Lung (tissue), 12 donors: ENCODE results near the gene GFI1B. TPM values are rescaled to one million over a fixed set of nuclear protein-coding genes. Genes with fewer than 3 reads are reported as not detected.

ENCODE experiments used
- ATAC-seq: fragments of 200-7000 bp; cut with Tn5 transposase; one replicate; pipeline ENCODE4 v1.9.1; 2020; ENCODE audit warnings: moderate number of reproducible peaks; ENCODE audit not compliant: insufficient read depth, low FRiP score
- DNase-seq, 3 donors: peaks; one replicate each; pipeline ENCODE4 v3.0.0-alpha.2; 2013 to 2017
- H3K27ac ChIP-seq, 2 donors: one replicate each; pipeline ENCODE4 v1.5.1; 2013; ENCODE audit warnings: mild to moderate bottlenecking in 2 of 2, moderate library complexity in 2 of 2, control low read depth in 1 of 2, inconsistent platforms in 1 of 2, low read depth in 1 of 2, low read length in 1 of 2
- H3K27me3 ChIP-seq, 3 donors: one replicate each; pipeline ENCODE4 v1.5.1; 2013; ENCODE audit warnings: low read length in 2 of 3; ENCODE audit not compliant: control insufficient read depth in 3 of 3, insufficient read depth in 3 of 3
- H3K36me3 ChIP-seq, 4 donors: one replicate each; pipeline ENCODE4 v1.5.1; 2013; ENCODE audit warnings: low read length in 4 of 4, mild to moderate bottlenecking in 1 of 4, moderate library complexity in 1 of 4; ENCODE audit not compliant: control insufficient read depth in 4 of 4, insufficient read depth in 4 of 4
- H3K4me1 ChIP-seq, 5 donors: one replicate each; pipeline ENCODE4 v1.5.1; 2013; ENCODE audit warnings: low read length in 5 of 5, mild to moderate bottlenecking in 2 of 5, moderate library complexity in 1 of 5; ENCODE audit not compliant: control insufficient read depth in 5 of 5, insufficient read depth in 5 of 5
- H3K4me3 ChIP-seq: one replicate; pipeline ENCODE4 v1.5.1; 2013; ENCODE audit warnings: mild to moderate bottlenecking, control low read depth, moderate library complexity
- H3K9ac ChIP-seq, 2 donors: one replicate each; pipeline ENCODE4 v1.5.1; 2013; ENCODE audit warnings: low read length in 2 of 2, control low read depth in 1 of 2; ENCODE audit not compliant: insufficient read depth in 1 of 2
- H3K9me3 ChIP-seq, 4 donors: one replicate each; pipeline ENCODE4 v1.5.1; 2013; ENCODE audit warnings: low read length in 3 of 4, mild to moderate bottlenecking in 1 of 4, moderate library complexity in 1 of 4; ENCODE audit not compliant: control insufficient read depth in 4 of 4, insufficient read depth in 3 of 4
- WGBS, 2 donors: extraction: QIAGEN DNeasy Blood & Tissue Kit; methylation state at CpG; one replicate each; pipeline ENCODE4 v1.1.7; 2013; 5-methylcytosine and 5-hydroxymethylcytosine counted together
- polyA plus RNA-seq, 2 donors: library from polyadenylated mRNA; stranded (reverse); fragments of 200-250 nt; gene quantifications; one replicate each; pipeline ENCODE4 v1.2.1, GENCODE V29; 2013
- total RNA-seq, 2 donors: library from RNA; depleted of rRNA in 1 of 2; stranded (reverse); fragments of >200 nt in 1 of 2; gene quantifications; one replicate each; pipeline ENCODE4 v1.2.1, GENCODE V29; 2014 to 2021
- TF ChIP-seq, protein P1 (sequence below): IDR thresholded peaks from 2 replicates; pipeline ENCODE4 v1.5.1; 2012; ENCODE audit warnings: mild to moderate bottlenecking; ENCODE audit errors: control extremely low read depth, extremely low read depth
- donor health status: control.
- donor health status: control.
- donor health status: Bipolar disorder and iron deficiency.
- donor health status: healthy.
- donor health status: DM: yes; HTN: yes; CAD: no.

GFI1B gene
- total and polyA plus RNA-seq, 4 donors: 0.25 to 1.4 (median 0.76) TPM

DNA sequence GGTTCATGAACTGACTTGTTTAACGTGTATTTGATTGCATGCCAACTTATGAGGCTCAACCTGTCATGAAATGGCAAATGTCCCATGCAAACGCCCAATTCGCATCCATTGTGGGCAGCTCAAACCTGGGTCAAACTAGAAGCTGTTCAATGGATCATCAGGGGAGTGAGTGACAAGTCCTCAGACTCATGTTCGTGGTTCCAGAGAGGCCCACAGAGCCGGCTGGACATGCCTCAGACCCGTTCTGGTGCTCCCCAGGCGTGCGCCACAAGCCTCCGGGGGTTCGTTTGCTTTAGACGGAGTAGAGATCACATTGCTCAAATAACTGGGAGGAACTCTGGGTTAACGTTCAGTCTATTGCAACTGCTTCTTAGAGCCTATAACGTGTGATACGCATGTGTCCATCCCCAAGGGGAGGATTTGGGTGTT is 15.0 kb downstream of the GFI1B start:
- no peak for DNase-seq
- Histone ChIP-seq H3K27me3 (peaks cover 0 to 2% (median 0%) of the 10 kb centered on the region in 3 donors), H3K36me3 (no peaks in the 10 kb centered on the region), H3K4me3 (no peak overlapping the region), H3K9ac (no peak overlapping the region), H3K4me1 (peaks cover 0 to 13% (median 0%) of the 10 kb centered on the region in 5 donors), H3K9me3 (peaks cover 0 to 2% (median 0%) of the 10 kb centered on the region in 4 donors), H3K27ac (no peak overlapping the region)
- no peak for ATAC-seq
- 40 to 45% methylated on average over 14 of the region's 14 CpGs for WGBS, 2 donors
- TF ChIP-seq, protein P1, sequence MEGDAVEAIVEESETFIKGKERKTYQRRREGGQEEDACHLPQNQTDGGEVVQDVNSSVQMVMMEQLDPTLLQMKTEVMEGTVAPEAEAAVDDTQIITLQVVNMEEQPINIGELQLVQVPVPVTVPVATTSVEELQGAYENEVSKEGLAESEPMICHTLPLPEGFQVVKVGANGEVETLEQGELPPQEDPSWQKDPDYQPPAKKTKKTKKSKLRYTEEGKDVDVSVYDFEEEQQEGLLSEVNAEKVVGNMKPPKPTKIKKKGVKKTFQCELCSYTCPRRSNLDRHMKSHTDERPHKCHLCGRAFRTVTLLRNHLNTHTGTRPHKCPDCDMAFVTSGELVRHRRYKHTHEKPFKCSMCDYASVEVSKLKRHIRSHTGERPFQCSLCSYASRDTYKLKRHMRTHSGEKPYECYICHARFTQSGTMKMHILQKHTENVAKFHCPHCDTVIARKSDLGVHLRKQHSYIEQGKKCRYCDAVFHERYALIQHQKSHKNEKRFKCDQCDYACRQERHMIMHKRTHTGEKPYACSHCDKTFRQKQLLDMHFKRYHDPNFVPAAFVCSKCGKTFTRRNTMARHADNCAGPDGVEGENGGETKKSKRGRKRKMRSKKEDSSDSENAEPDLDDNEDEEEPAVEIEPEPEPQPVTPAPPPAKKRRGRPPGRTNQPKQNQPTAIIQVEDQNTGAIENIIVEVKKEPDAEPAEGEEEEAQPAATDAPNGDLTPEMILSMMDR: no peak

DNA sequence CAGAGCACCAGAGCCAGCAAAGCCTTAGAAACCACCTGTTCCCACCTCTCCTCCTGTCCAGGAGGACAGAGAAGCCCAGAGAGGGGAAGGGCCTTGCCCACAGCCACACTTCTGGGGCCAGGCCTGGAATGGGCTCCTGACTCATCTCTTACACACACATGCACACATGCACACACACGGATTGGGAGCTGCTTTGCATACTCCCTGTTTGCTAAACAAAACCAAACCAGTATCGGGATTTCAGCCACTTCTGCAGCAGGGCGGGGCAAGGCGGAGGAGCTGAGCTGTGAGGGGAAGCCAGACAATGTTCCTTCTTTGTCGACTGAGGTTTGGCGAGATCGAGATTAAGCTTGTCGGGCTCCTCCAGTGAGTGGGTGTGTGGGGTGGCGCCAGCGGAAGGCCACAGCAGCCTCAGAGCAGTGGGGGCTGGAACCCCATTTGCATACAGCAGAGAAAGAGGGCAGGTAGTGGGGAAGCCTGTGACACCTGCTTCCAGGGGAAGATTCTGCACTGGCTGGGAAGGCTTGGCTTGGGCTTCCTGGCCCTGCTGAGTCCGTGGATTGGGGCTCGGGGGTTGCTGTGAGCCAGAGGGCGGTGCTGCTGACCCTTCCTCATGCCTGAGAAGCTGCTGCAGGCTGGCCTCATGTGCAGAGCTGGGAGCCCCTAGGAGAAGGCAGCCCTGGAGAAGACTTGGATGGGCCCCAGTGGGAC is 16.1 kb downstream of the GFI1B start:
- H3K9ac ChIP-seq: no peak overlapping the region
- TF ChIP-seq, protein P1: no peak
- WGBS, 2 donors: 19 to 22% methylated on average over 13 of the region's 13 CpGs
- ATAC-seq: peak; percentile 32
- peak in 2 of 3 donors; percentile 42 to 50 for DNase-seq
- peaks cover 0 to 2% (median 0%) of the 10 kb centered on the region in 4 donors for H3K9me3 ChIP-seq
- peaks cover 0 to 13% (median 0%) of the 10 kb centered on the region in 5 donors for H3K4me1 ChIP-seq
- H3K36me3 ChIP-seq: no peaks in the 10 kb centered on the region
- H3K27ac ChIP-seq: no peak overlapping the region
- H3K4me3 ChIP-seq: no peak overlapping the region
- peaks cover 0 to 2% (median 0%) of the 10 kb centered on the region in 3 donors for H3K27me3 ChIP-seq

GRCh38 chr9:132995121-132995420 is 16.6 kb downstream of the GFI1B start:
- H3K4me1 ChIP-seq: peaks cover 0 to 13% (median 0%) of the 10 kb centered on the region in 5 donors
- H3K36me3 ChIP-seq: no peaks in the 10 kb centered on the region
- H3K4me3 ChIP-seq: no peak overlapping the region
- DNase-seq (no peak), ATAC-seq (no peak)
- 67 to 85% methylated on average over 6 of the region's 6 CpGs for WGBS, 2 donors
- no peak overlapping the region for H3K27ac ChIP-seq
- H3K9me3 ChIP-seq: peaks cover 0 to 2% (median 0%) of the 10 kb centered on the region in 4 donors
- TF ChIP-seq, protein P1: no peak
- H3K27me3 ChIP-seq: peaks cover 0 to 2% (median 0%) of the 10 kb centered on the region in 3 donors
- no peak overlapping the region for H3K9ac ChIP-seq
